ENCODE results near the gene PCDHB15.

Gene PCDHB15

DNA sequence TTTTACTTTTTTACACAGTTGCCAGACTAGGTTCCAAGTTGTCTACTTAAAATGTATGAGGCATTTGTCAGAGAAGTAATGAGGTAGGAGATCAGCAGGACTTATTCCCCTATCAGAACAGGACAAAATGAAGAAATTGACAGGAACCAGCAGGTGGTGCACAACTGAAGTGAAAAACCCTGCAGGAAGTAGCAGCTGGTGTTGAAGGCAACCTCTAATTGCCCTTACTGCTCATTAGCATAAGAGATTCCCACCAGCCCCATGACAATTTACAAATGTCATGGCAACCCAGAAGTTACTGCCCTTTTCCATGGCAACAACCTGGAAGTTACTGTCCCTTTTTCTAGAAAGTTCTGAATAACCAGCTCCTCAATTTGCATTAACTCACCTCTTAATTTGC, 5.4 kb downstream of the PCDHB15 start:
- DNase-seq (ENCODE audit: low spot score): no peak

DNA sequence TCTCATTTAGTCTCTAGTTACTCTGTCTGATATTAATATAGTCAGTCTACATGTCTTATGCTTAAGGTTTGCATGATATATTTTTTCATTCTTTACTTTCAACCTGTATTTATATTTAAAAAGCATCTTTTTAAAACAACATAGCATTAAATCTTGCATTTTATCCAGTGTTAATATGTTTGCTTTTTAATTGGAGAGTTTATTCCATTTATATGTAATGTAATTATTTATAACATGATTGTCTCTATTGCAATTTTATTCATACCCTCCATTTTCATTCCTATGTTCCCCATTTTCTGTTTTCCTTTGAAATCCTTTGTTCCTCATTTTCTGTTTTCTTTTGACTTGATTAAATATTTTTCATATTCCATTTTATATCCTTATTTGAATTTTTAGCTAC, 13.3 kb downstream of the PCDHB15 start:
- DNase-seq (ENCODE audit: low spot score): no peak

DNA sequence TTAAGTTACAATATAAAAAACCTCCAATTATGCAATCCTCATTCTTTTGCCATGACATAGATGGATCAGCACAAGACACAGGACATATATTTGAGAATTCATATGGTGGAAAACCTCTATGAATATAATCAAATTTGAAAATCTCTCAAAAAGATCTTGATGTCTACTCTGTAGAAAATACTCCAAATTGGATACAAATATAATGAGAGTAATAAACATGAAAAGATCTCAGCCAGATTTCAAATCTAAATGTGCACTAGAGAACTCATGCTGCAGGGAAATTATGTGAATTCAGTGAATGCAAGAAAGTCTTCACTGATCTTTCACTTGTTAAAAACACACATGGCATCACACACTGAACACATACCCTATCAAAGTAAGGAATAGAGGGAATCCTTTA, 13.8 kb downstream of the PCDHB15 start:
- DNase-seq (ENCODE audit: low spot score): no peak

DNA sequence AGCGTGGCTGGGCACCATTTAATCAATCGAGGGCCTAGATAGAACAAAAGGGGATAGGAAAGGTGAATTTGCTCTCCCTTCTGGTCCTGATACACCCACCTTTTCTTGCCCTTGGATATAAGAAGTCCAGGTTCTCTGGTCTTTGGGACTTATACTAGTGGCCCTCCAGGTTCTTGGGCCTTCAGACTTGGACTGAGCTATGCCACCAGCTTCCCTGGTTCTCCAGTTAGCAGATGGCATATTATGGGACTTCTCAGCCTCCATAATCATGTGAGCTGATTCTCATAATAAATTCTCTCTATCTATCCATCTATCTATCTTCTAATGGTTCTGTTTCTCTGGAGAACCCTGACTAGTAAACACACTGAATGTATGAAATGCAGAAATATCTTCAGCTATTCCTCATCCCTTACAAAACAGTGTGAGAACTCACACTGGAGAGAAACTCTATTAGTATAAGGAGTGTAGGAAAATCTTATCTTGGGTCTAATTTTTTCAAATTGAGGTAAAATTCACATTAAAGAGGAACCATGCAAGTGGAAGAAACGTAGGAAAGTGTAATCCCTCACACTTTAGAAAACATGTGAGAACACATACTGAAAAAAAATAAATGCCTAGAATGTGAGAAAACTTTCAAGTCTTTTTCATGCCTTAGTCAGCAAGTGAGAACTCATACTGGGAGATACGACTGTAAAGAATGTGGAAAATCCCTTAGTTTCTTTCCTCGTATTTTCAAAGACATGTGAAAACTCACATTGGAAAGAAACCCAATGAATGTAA, 15.5 kb downstream of the PCDHB15 start:
- DNase-seq (ENCODE audit: low spot score): no peak

DNA sequence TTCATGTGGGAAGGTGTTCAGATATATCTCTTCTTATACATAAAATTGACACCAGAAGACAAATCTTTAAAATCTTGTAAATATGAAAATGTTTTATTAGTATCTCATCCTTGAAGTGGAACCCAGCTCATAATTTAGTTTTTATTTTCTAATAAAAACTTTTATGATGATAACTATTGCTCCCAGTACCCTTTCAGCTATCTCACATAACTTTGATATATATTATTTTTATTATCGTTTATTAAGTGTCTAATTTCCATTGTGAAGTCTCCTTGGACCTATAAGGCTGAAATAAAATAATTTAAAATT, 16.0 kb downstream of the PCDHB15 start:
- no peak for DNase-seq (ENCODE audit: low spot score)

DNA sequence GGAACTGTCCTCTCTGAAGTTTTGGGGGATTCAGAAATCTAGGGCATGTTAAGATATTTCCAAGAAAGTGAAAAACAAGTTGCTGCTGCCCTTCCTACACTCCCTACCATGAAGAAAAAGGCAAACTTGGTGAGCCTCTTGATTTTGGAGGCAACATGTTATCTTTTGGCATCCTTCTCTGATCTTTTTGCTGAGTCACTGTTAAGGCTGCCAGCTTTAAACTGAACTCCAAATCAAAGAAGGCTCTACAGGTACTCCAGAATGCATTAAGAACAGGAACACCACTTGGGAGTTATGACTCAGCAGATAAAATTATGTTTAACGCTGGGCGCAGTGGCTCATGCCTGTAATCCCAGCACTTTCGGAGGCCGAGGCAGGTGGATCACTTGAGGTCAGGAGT, 24.0 kb downstream of the PCDHB15 start:
- no peak for DNase-seq (ENCODE audit: low spot score)

DNA sequence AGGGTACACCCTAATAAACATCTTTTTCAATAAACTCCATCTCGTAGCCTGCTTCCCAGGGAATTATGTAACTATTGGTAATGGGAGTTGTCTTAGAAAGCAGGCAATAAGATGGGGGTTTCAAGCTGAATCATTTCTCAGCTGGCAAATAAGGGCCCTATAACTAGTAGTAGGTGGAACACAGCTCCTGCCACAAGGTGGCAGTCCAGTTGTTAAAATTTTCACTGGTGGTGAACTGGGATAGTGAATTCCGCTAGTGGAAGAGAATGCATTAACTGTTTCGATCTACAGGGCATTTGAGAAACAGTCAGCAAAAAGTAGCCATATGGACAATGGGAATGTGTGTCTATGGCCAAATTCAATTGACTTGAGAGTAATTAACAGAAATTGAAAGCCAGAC, 27.7 kb downstream of the PCDHB15 start:
- no peak for DNase-seq (ENCODE audit: low spot score)

DNA sequence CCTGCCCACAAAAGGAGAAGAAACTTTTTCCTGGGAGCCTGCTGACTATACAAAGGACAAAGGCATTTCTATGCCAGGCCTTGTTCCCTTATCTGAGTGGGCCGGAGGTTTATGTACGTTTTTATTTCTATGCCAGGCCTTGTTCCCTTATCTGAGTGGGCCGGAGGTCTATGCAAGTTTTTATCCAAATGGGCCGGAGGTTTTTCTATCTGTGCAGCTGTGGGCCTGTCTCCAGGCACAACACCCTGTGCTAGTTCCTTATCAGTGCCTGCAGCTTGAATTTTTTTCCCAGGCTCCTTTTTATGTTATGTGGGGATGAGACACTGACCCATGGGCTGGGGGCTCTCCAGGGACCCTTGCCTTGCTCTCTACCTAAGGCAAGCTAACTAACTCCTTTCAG, 53.2 kb downstream of the PCDHB15 start:
- no peak for DNase-seq (ENCODE audit: low spot score)

Data from left forelimb (tissue), 1 donor.